Trophoblast cell (in vitro differentiated cells and primary cell): Measurements from ENCODE around the gene NCK2.

Source experiments
- DNase-seq, 2 donors: peaks; one replicate each; pipeline ENCODE4 v3.0.0-alpha.2; 2016
- H2AFZ ChIP-seq: 2 replicates; pipeline ENCODE4 v1.6.1; 2013; ENCODE audit warnings: low read length, moderate library complexity, mild to moderate bottlenecking; ENCODE audit not compliant: insufficient read depth, poor library complexity
- H2AK5ac ChIP-seq: 2 replicates; pipeline ENCODE4 v1.6.1; 2013; ENCODE audit warnings: mild to moderate bottlenecking, low read length
- H2BK120ac ChIP-seq: 2 replicates; pipeline ENCODE4 v1.6.1; 2013; ENCODE audit warnings: low read length, mild to moderate bottlenecking, moderate library complexity; ENCODE audit not compliant: insufficient read depth, poor library complexity
- H2BK12ac ChIP-seq: 2 replicates; pipeline ENCODE4 v1.6.1; 2013; ENCODE audit warnings: mild to moderate bottlenecking, low read length, moderate library complexity
- H2BK5ac ChIP-seq: 2 replicates; pipeline ENCODE4 v1.6.1; 2013; ENCODE audit warnings: low read length, low read depth, moderate library complexity, mild to moderate bottlenecking; ENCODE audit not compliant: poor library complexity
- H3K14ac ChIP-seq: 2 replicates; pipeline ENCODE4 v1.6.1; 2013; ENCODE audit warnings: mild to moderate bottlenecking, low read length
- H3K18ac ChIP-seq: 2 replicates; pipeline ENCODE4 v1.6.1; 2013; ENCODE audit warnings: mild to moderate bottlenecking, low read length
- H3K23ac ChIP-seq: 2 replicates; pipeline ENCODE4 v1.6.1; 2013; ENCODE audit warnings: low read length
- H3K27ac ChIP-seq: 2 replicates; pipeline ENCODE4 v1.5.1; 2013; ENCODE audit warnings: low read depth, mild to moderate bottlenecking, inconsistent platforms, low read length, moderate library complexity
- H3K27me3 ChIP-seq: 2 replicates; pipeline ENCODE4 v1.6.1; 2013; ENCODE audit warnings: inconsistent platforms, mild to moderate bottlenecking, low read length, moderate library complexity; ENCODE audit not compliant: insufficient read depth
- H3K36me3 ChIP-seq, 2 experiments: 1 replicate in 1 of 2; 2 replicates in 1 of 2; pipeline ENCODE4 v1.6.1; 2013; ENCODE audit warnings: low read length in 2 of 2, mild to moderate bottlenecking in 2 of 2, moderate library complexity in 1 of 2; ENCODE audit not compliant: insufficient read depth in 2 of 2, control insufficient read depth in 1 of 2
- H3K4ac ChIP-seq: 2 replicates; pipeline ENCODE4 v1.6.1; 2013; ENCODE audit warnings: low read depth, mild to moderate bottlenecking, low read length, moderate library complexity
- H3K4me1 ChIP-seq, 2 experiments: 1 replicate in 1 of 2; 2 replicates in 1 of 2; pipeline ENCODE4 v1.6.1; 2013; ENCODE audit warnings: low read length in 2 of 2, mild to moderate bottlenecking in 2 of 2, moderate library complexity in 1 of 2; ENCODE audit not compliant: insufficient read depth in 2 of 2, control insufficient read depth in 1 of 2
- H3K4me2 ChIP-seq: 2 replicates; pipeline ENCODE4 v1.6.1; 2013; ENCODE audit warnings: inconsistent platforms, mild to moderate bottlenecking, low read length, moderate library complexity
- H3K4me3 ChIP-seq: 2 replicates; pipeline ENCODE4 v1.5.1; 2013; ENCODE audit warnings: mild to moderate bottlenecking, low read depth, low read length, inconsistent platforms
- H3K79me1 ChIP-seq: one replicate; pipeline ENCODE4 v1.6.1; 2013; ENCODE audit warnings: low read length
- H3K79me2 ChIP-seq: 2 replicates; pipeline ENCODE4 v1.6.1; 2013; ENCODE audit warnings: low read length, mild to moderate bottlenecking; ENCODE audit not compliant: control insufficient read depth, insufficient read depth, poor library complexity
- H3K9ac ChIP-seq: 2 replicates; pipeline ENCODE4 v1.6.1; 2013; ENCODE audit warnings: mild to moderate bottlenecking, low read length
- H3K9me3 ChIP-seq: 2 replicates; pipeline ENCODE4 v1.6.1; 2013; ENCODE audit warnings: low read depth, mild to moderate bottlenecking, control low read depth, inconsistent platforms, low read length; ENCODE audit not compliant: insufficient read depth
- H4K12ac ChIP-seq: 2 replicates; pipeline ENCODE4 v1.6.1; 2013; ENCODE audit warnings: low read depth, mild to moderate bottlenecking, low read length, moderate library complexity
- H4K8ac ChIP-seq: 2 replicates; pipeline ENCODE4 v1.6.1; 2013; ENCODE audit warnings: low read depth, mild to moderate bottlenecking, low read length, moderate library complexity
- H4K91ac ChIP-seq: one replicate; pipeline ENCODE4 v1.6.1; 2013; ENCODE audit warnings: low read depth, mild to moderate bottlenecking, low read length, moderate library complexity
- WGBS: extraction: QIAGEN DNeasy Blood & Tissue Kit; methylation state at CpG from one replicate; pipeline ENCODE4 v1.1.7; 2013; ENCODE audit warnings: missing lambda C conversion rate; ENCODE audit not compliant: insufficient read length, insufficient coverage; ENCODE audit errors: extremely low coverage; 5-methylcytosine and 5-hydroxymethylcytosine counted together

NCK2 gene

DNA sequence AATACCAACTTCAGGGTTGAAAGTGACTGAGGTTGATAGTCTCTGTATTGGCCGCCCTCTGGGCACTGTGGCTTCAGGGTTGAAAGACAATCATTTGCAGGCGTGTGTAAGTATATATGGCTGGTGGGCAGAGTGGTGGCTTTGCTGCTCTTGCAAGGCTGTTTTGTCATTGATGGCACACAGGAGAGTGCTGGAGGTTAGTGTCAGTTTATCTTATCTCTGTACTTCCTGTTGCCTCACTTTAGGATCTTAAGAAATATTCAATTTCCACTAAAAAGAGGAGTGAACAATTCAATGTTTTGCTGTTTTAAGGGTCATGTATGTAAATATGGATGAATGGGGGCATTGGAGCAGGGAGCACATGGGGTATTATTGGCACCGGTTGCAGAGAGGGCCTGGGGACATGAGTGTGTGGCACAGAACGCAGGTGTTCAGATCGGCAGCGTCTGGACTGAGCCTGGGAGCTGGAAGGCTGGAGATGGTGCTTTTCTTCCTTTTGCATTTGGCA lies 51.5 kb downstream of the NCK2 start:
- Histone ChIP-seq H2BK12ac (no peak overlapping the region), H3K4me1 (peaks cover 4 to 10% of the 10 kb centered on the region in 2 experiments), H3K9me3 (no peaks in the 10 kb centered on the region), H3K36me3 (peaks cover 0 to 2% of the 10 kb centered on the region in 2 experiments), H2BK120ac (no peak overlapping the region), H2AFZ (no peak overlapping the region), H3K18ac (no peak overlapping the region), H4K12ac (no peak overlapping the region), H3K14ac (no peak overlapping the region), H3K9ac (no peak overlapping the region), H3K79me2 (peaks cover 5% of the 10 kb centered on the region), H3K23ac (no peak overlapping the region), H2AK5ac (no peak overlapping the region), H3K4me2 (no peak overlapping the region), H3K79me1 (no peaks in the 10 kb centered on the region), H4K8ac (no peak overlapping the region), H3K27ac (no peak overlapping the region), H3K4ac (no peak overlapping the region), H3K27me3 (no peaks in the 10 kb centered on the region), H3K4me3 (no peak overlapping the region), H4K91ac (no peak overlapping the region), H2BK5ac (no peak overlapping the region)
- DNase-seq: no peak
- WGBS: no CpG with 5 or more reads among the region's 6 CpGs

- H3K27ac ChIP-seq: no peak overlapping the region
- H3K14ac ChIP-seq: no peak overlapping the region
- H3K27me3 ChIP-seq: no peaks in the 10 kb centered on the region
- no peak for DNase-seq
- H2BK120ac ChIP-seq: no peak overlapping the region
- no peak overlapping the region for H3K4me3 ChIP-seq
- H3K4me2 ChIP-seq: no peak overlapping the region
- no peak overlapping the region for H4K91ac ChIP-seq
- no peak overlapping the region for H3K4ac ChIP-seq
- no peak overlapping the region for H2BK5ac ChIP-seq
- no peak overlapping the region for H2AK5ac ChIP-seq
- H3K79me1 ChIP-seq: no peaks in the 10 kb centered on the region
- no peak overlapping the region for H4K12ac ChIP-seq
- H2BK12ac ChIP-seq: no peak overlapping the region
- peaks cover 4 to 10% of the 10 kb centered on the region in 2 experiments for H3K4me1 ChIP-seq
- H3K36me3 ChIP-seq: no peaks in the 10 kb centered on the region
- H3K23ac ChIP-seq: no peak overlapping the region
- no peak overlapping the region for H3K9ac ChIP-seq
- H3K18ac ChIP-seq: no peak overlapping the region
- H2AFZ ChIP-seq: no peak overlapping the region
- no peaks in the 10 kb centered on the region for H3K9me3 ChIP-seq
- H4K8ac ChIP-seq: no peak overlapping the region
- peaks cover 5% of the 10 kb centered on the region for H3K79me2 ChIP-seq
Observed at GRCh38 chr2:105796791-105797190, 52.1 kb downstream of the NCK2 start.

GRCh38 chr2:105797298-105797819 lies 52.6 kb downstream of the NCK2 start:
- WGBS: no CpG with 5 or more reads among the region's 7 CpGs
- no peak overlapping the region for H3K23ac ChIP-seq
- H2AK5ac ChIP-seq: no peak overlapping the region
- peaks cover 6% of the 10 kb centered on the region for H3K79me2 ChIP-seq
- H3K27ac ChIP-seq: no peak overlapping the region
- no peak overlapping the region for H2BK12ac ChIP-seq
- H3K36me3 ChIP-seq: no peaks in the 10 kb centered on the region
- no peaks in the 10 kb centered on the region for H3K79me1 ChIP-seq
- no peak overlapping the region for H2AFZ ChIP-seq
- no peak overlapping the region for H3K9ac ChIP-seq
- DNase-seq: no peak
- no peak overlapping the region for H3K4me2 ChIP-seq
- H4K8ac ChIP-seq: no peak overlapping the region
- no peak overlapping the region for H3K4me3 ChIP-seq
- H2BK5ac ChIP-seq: no peak overlapping the region
- H3K4me1 ChIP-seq: peaks cover 4 to 10% of the 10 kb centered on the region in 2 experiments
- H3K14ac ChIP-seq: no peak overlapping the region
- H3K18ac ChIP-seq: no peak overlapping the region
- H3K4ac ChIP-seq: no peak overlapping the region
- no peaks in the 10 kb centered on the region for H3K27me3 ChIP-seq
- H3K9me3 ChIP-seq: no peaks in the 10 kb centered on the region
- H4K12ac ChIP-seq: no peak overlapping the region
- no peak overlapping the region for H4K91ac ChIP-seq
- H2BK120ac ChIP-seq: no peak overlapping the region

GRCh38 chr2:105798595-105798994 lies 53.9 kb downstream of the NCK2 start:
- Histone ChIP-seq H3K4me3 (no peak overlapping the region), H2AK5ac (no peak overlapping the region), H3K9ac (no peak overlapping the region), H3K9me3 (no peaks in the 10 kb centered on the region), H3K14ac (no peak overlapping the region), H3K36me3 (no peaks in the 10 kb centered on the region), H3K27ac (no peak overlapping the region), H3K23ac (no peak overlapping the region), H3K4me1 (peaks cover 4 to 10% of the 10 kb centered on the region in 2 experiments), H3K4ac (no peak overlapping the region), H3K4me2 (no peak overlapping the region), H4K91ac (no peak overlapping the region), H4K8ac (no peak overlapping the region), H2BK120ac (no peak overlapping the region), H3K79me1 (no peaks in the 10 kb centered on the region), H4K12ac (no peak overlapping the region), H3K27me3 (no peaks in the 10 kb centered on the region), H2AFZ (no peak overlapping the region), H2BK12ac (no peak overlapping the region), H2BK5ac (no peak overlapping the region), H3K79me2 (peaks cover 4% of the 10 kb centered on the region), H3K18ac (no peak overlapping the region)
- no CpG with 5 or more reads among the region's 2 CpGs for WGBS
- no peak for DNase-seq
